ENCODE results near the gene HEXD. TPM values are rescaled to one million over a fixed set of nuclear protein-coding genes. Genes with fewer than 3 reads are reported as not detected.

The HEXD gene
- total RNA-seq, 4 donors from 2014 or later: 15.9 to 53.7 (median 39.8) TPM

DNA sequence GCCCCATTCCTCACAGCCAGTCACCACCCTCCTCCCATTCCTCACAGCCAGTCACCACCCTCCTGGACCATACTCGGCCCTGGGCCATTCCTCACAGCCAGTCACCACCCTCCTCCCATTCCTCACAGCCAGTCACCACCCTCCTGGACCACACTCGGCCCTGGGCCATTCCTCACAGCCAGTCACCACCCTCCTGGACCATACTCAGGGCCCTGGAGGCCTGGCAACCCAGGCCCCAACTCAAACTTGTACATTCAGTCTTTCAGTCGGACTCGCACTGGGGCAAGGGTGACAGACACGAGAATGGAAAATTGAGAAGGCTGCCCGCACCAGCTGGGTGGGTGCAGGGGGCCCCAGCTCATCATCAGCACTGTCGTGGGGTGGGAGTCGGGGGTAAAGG is 71.0 kb downstream of the HEXD start:
- DNase-seq: peak in 1 of 2 donors; percentile 39
- intact Hi-C loops (cut with DNase I; ENCODE audit: low total_unique reads): no loop called here
- Histone ChIP-seq H3K4me3 (no peak overlapping the region), H3K4me1 (no peaks in the 10 kb centered on the region), H3K27me3 (no peaks in the 10 kb centered on the region), H3K9me3 (no peaks in the 10 kb centered on the region), H3K36me3 (no peaks in the 10 kb centered on the region), H3K27ac (peak overlapping the region in 1 of 2 donors; percentile 34)
- TF ChIP-seq POLR2A (IDR thresholded peaks at IDR 0.05) (no peak), CTCF (IDR thresholded peaks at IDR 0.05) (no peak)

GRCh38 chr17:82489851-82490511 is 71.8 kb downstream of the HEXD start:
- Histone ChIP-seq H3K4me1 (no peaks in the 10 kb centered on the region), H3K27me3 (no peaks in the 10 kb centered on the region), H3K9me3 (no peaks in the 10 kb centered on the region), H3K4me3 (no peak overlapping the region), H3K36me3 (no peaks in the 10 kb centered on the region), H3K27ac (no peak overlapping the region)
- intact Hi-C loops (cut with DNase I; ENCODE audit: low total_unique reads): loop anchor here (10.0 kb wide), 1 partner anchor 65 kb away; no protein-coding TSS in a partner anchor
- no peak for DNase-seq
- no peak for TF ChIP-seq POLR2A (IDR thresholded peaks at IDR 0.05)
- TF ChIP-seq CTCF (IDR thresholded peaks at IDR 0.05): no peak

GRCh38 chr17:82490512-82491195 is 72.5 kb downstream of the HEXD start:
- Histone ChIP-seq H3K4me3 (no peak overlapping the region), H3K4me1 (no peaks in the 10 kb centered on the region), H3K9me3 (no peaks in the 10 kb centered on the region), H3K27me3 (no peaks in the 10 kb centered on the region), H3K36me3 (no peaks in the 10 kb centered on the region), H3K27ac (no peak overlapping the region)
- intact Hi-C loops (cut with DNase I; ENCODE audit: low total_unique reads): loop anchor here (10.0 kb wide), 1 partner anchor 64 kb away; no protein-coding TSS in a partner anchor
- DNase-seq: no peak
- no peak for TF ChIP-seq POLR2A (IDR thresholded peaks at IDR 0.05)
- TF ChIP-seq CTCF (IDR thresholded peaks at IDR 0.05): no peak

- H3K4me1 ChIP-seq: no peaks in the 10 kb centered on the region
- H3K4me3 ChIP-seq: no peak overlapping the region
- no peaks in the 10 kb centered on the region for H3K27me3 ChIP-seq
- intact Hi-C loops (cut with DNase I; ENCODE audit: low total_unique reads): loop anchor here (10.0 kb wide), 1 partner anchor 64 kb away; no protein-coding TSS in a partner anchor
- no peaks in the 10 kb centered on the region for H3K9me3 ChIP-seq
- no peaks in the 10 kb centered on the region for H3K36me3 ChIP-seq
- no peak for DNase-seq
- TF ChIP-seq POLR2A (IDR thresholded peaks at IDR 0.05) (no peak), CTCF (IDR thresholded peaks at IDR 0.05) (no peak)
- H3K27ac ChIP-seq: no peak overlapping the region
These were observed 73.0 kb downstream of the HEXD start for GRCh38 chr17:82491196-82491530.

- Histone ChIP-seq H3K36me3 (no peaks in the 10 kb centered on the region), H3K27ac (no peak overlapping the region), H3K4me3 (no peak overlapping the region), H3K4me1 (peaks cover 1 to 4% of the 10 kb centered on the region in 2 donors), H3K9me3 (no peaks in the 10 kb centered on the region), H3K27me3 (no peaks in the 10 kb centered on the region)
- TF ChIP-seq CTCF (IDR thresholded peaks at IDR 0.05) (no peak), POLR2A (IDR thresholded peaks at IDR 0.05) (no peak)
- intact Hi-C loops (cut with DNase I; ENCODE audit: low total_unique reads): loop anchor here (10.0 kb wide), 1 partner anchor 63 kb away; no protein-coding TSS in a partner anchor
- no peak for DNase-seq
These were observed 73.4 kb downstream of the HEXD start for GRCh38 chr17:82491533-82491932.

Data from uterus (tissue), 4 donors.